WTC11 (cell line): ENCODE measurements around the gene CERS2. TPM values are rescaled to one million over a fixed set of nuclear protein-coding genes. Genes with fewer than 3 reads are reported as not detected.
A peak's percentile ranks its signal among the peaks of the same experiment; 100 is the strongest.

Source experiments
- ATAC-seq: fragments of 200-7000 bp; cut with Tn5 transposase; 2 replicates; pipeline ENCODE4 v1.10.0; 2021; ENCODE audit warnings: mild to moderate bottlenecking, moderate library complexity
- CTCF ChIA-PET: fragments of 300-600 bp; sonication (Branson Sonifier 250); formaldehyde crosslinking; loops from one replicate; lab custom pipeline; 2021; ENCODE audit warnings: antibody characterized with exemption; lab: Charles Lee
- POLR2A ChIA-PET: fragments of 350-600 bp; sonication (Branson Sonifier 250); formaldehyde crosslinking; loops from one replicate; lab custom pipeline; 2021; ENCODE audit warnings: antibody characterized with exemption; lab: Charles Lee
- DNase-seq: peaks from one replicate; pipeline ENCODE4 v3.0.0; 2021; ENCODE audit warnings: low spot score
- H3K27ac Mint-ChIP-seq: 2 replicates; pipeline ENCODE4 v1.8.0; 2021; ENCODE audit warnings: mixed read lengths
- H3K27me3 Mint-ChIP-seq: 2 replicates; pipeline ENCODE4 v1.8.0; 2021; ENCODE audit warnings: low read depth, mild to moderate bottlenecking, moderate library complexity, mixed read lengths
- H3K36me3 Mint-ChIP-seq: 2 replicates; pipeline ENCODE4 v1.8.0; 2021; ENCODE audit warnings: mixed read lengths
- H3K4me1 Mint-ChIP-seq: 2 replicates; pipeline ENCODE4 v1.8.0; 2022; ENCODE audit warnings: mixed read lengths
- H3K4me3 Mint-ChIP-seq: 2 replicates; pipeline ENCODE4 v1.8.0; 2021; ENCODE audit warnings: mild to moderate bottlenecking, moderate library complexity, mixed read lengths
- H3K9me3 Mint-ChIP-seq: 2 replicates; pipeline ENCODE4 v1.8.0; 2021; ENCODE audit warnings: mixed read lengths
- ATF3 ChIP-seq: sonication (generic); formaldehyde crosslinking; conservative IDR thresholded peaks from 2 replicates; pipeline ENCODE4 v1.8.1; 2022; ENCODE audit warnings: mild to moderate bottlenecking, missing genetic modification reagents
- ATF6 ChIP-seq: sonication (generic); formaldehyde crosslinking; IDR thresholded peaks from 2 replicates; pipeline ENCODE4 v1.8.1; 2023; ENCODE audit warnings: mild to moderate bottlenecking, missing genetic modification reagents
- CREM ChIP-seq: sonication (generic); formaldehyde crosslinking; IDR thresholded peaks from 2 replicates; pipeline ENCODE4 v1.8.1; 2022; ENCODE audit warnings: mild to moderate bottlenecking, missing genetic modification reagents, moderate library complexity
- FOXP1 ChIP-seq: sonication (generic); formaldehyde crosslinking; IDR thresholded peaks from 2 replicates; pipeline ENCODE4 v1.8.0; 2022; ENCODE audit warnings: missing genetic modification reagents, mild to moderate bottlenecking, moderate library complexity, borderline replicate concordance
- GABPB1 ChIP-seq: sonication (generic); formaldehyde crosslinking; IDR thresholded peaks from 2 replicates; pipeline ENCODE4 v1.8.1; 2023; ENCODE audit warnings: mild to moderate bottlenecking, missing genetic modification reagents
- GTF2I ChIP-seq: fragments of 250-450 bp; sonication (Bioruptor Pico); conservative IDR thresholded peaks from 2 replicates; pipeline ENCODE4 v1.4.0; 2021; ENCODE audit warnings: mild to moderate bottlenecking
- IRF1 ChIP-seq: sonication (generic); formaldehyde crosslinking; IDR thresholded peaks from 2 replicates; pipeline ENCODE4 v1.8.0; 2023; ENCODE audit warnings: missing genetic modification reagents
- KAT7 ChIP-seq: sonication (generic); formaldehyde crosslinking; IDR thresholded peaks from 2 replicates; pipeline ENCODE4 v1.8.1; 2023; ENCODE audit warnings: missing genetic modification reagents, mild to moderate bottlenecking, borderline replicate concordance
- MXD4 ChIP-seq: fragments of 250-450 bp; sonication (Bioruptor Pico); IDR thresholded peaks from 2 replicates; pipeline ENCODE4 v1.8.0; 2021; ENCODE audit warnings: mild to moderate bottlenecking, moderate library complexity, borderline replicate concordance
- MYBL2 ChIP-seq: sonication (generic); formaldehyde crosslinking; IDR thresholded peaks from 2 replicates; pipeline ENCODE4 v1.8.1; 2023; ENCODE audit warnings: mild to moderate bottlenecking, moderate library complexity, missing genetic modification reagents
- SP1 ChIP-seq: sonication (generic); formaldehyde crosslinking; conservative IDR thresholded peaks from 2 replicates; pipeline ENCODE4 v1.8.1; 2022; ENCODE audit warnings: missing genetic modification reagents
- STAT6 ChIP-seq: sonication (generic); formaldehyde crosslinking; conservative IDR thresholded peaks from 2 replicates; pipeline ENCODE4 v1.8.1; 2023; ENCODE audit warnings: mild to moderate bottlenecking, low read depth, missing genetic modification reagents, moderate library complexity
- USF1 ChIP-seq: sonication (generic); formaldehyde crosslinking; IDR thresholded peaks from 2 replicates; pipeline ENCODE4 v1.8.0; 2022; ENCODE audit warnings: mild to moderate bottlenecking, missing genetic modification reagents
- USF2 ChIP-seq: sonication (generic); formaldehyde crosslinking; IDR thresholded peaks from 2 replicates; pipeline ENCODE4 v1.8.1; 2023; ENCODE audit warnings: mild to moderate bottlenecking, missing genetic modification reagents, moderate library complexity
- ZBTB43 ChIP-seq: sonication (generic); formaldehyde crosslinking; IDR thresholded peaks from 2 replicates; pipeline ENCODE4 v1.8.1; 2023; ENCODE audit warnings: mild to moderate bottlenecking, missing genetic modification reagents
- ZNF317 ChIP-seq: sonication (generic); formaldehyde crosslinking; IDR thresholded peaks from 2 replicates; pipeline ENCODE4 v1.8.1; 2023; ENCODE audit warnings: low read depth, mild to moderate bottlenecking, moderate library complexity, missing genetic modification reagents, borderline replicate concordance
- ZSCAN18 ChIP-seq: fragments of 250-450 bp; sonication (Bioruptor Pico); IDR thresholded peaks from 2 replicates; pipeline ENCODE4 v2.1.2; 2022; ENCODE audit warnings: mild to moderate bottlenecking, moderate library complexity
- total RNA-seq: library from RNA; stranded (reverse); gene quantifications from 3 replicates; pipeline ENCODE4 v1.2.3, GENCODE V29; 2021
- TF ChIP-seq, protein P1 (sequence below): sonication (generic); formaldehyde crosslinking; IDR thresholded peaks from 2 replicates; pipeline ENCODE4 v1.8.1; 2022; ENCODE audit warnings: mild to moderate bottlenecking, moderate library complexity, missing genetic modification reagents
- TF ChIP-seq, protein P2 (sequence below): sonication (generic); formaldehyde crosslinking; IDR thresholded peaks from 2 replicates; pipeline ENCODE4 v1.8.0; 2022; ENCODE audit warnings: mild to moderate bottlenecking, missing genetic modification reagents
- TF ChIP-seq, protein P3 (sequence below): sonication (generic); formaldehyde crosslinking; IDR thresholded peaks from 2 replicates; pipeline ENCODE4 v1.8.1; 2023; ENCODE audit warnings: mild to moderate bottlenecking, moderate library complexity, missing genetic modification reagents

CERS2 gene
- total RNA-seq, 1 experiment from 2014 or later: 182 TPM

- peaks cover 38% of the 10 kb centered on the region for H3K4me1 Mint-ChIP-seq
- H3K9me3 Mint-ChIP-seq: no peaks in the 10 kb centered on the region
- DNase-seq (peak; percentile 97), ATAC-seq (peak; percentile 76)
- no peaks in the 10 kb centered on the region for H3K27me3 Mint-ChIP-seq
- peak within 1 kb of the TSS; percentile 94 for H3K4me3 Mint-ChIP-seq
- no peaks in the 10 kb centered on the region for H3K36me3 Mint-ChIP-seq
- ChIA-PET CTCF (interaction anchor here (0.6 to 1.0 kb wide), 2 partner anchors 16 to 40 kb away, joined by 3 to 4 read pairs; no protein-coding TSS in a partner anchor), POLR2A (no interaction called here)
- H3K27ac Mint-ChIP-seq: peak within 1 kb of the TSS; percentile 99
- TF ChIP-seq, protein P1, sequence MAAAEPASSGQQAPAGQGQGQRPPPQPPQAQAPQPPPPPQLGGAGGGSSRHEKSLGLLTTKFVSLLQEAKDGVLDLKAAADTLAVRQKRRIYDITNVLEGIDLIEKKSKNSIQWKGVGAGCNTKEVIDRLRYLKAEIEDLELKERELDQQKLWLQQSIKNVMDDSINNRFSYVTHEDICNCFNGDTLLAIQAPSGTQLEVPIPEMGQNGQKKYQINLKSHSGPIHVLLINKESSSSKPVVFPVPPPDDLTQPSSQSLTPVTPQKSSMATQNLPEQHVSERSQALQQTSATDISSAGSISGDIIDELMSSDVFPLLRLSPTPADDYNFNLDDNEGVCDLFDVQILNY (CRISPR knock-in tag): peak; percentile 81; the same call in 1 of the 2 replicates
- TF ChIP-seq SP1 (CRISPR knock-in tag) (peak; percentile 99), ZNF317 (CRISPR knock-in tag) (no peak), STAT6 (CRISPR knock-in tag) (no peak), GABPB1 (CRISPR knock-in tag) (peak; percentile 47; the same call in 1 of the 2 replicates), FOXP1 (CRISPR knock-in tag) (peak; percentile 66; the same call in 1 of the 2 replicates), MYBL2 (CRISPR knock-in tag) (peak; percentile 48; the same call in 1 of the 2 replicates), MXD4 (CRISPR knock-in tag) (no peak), ZSCAN18 (CRISPR knock-in tag) (no peak), KAT7 (CRISPR knock-in tag) (peak; percentile 82; the same call in 1 of the 2 replicates), USF1 (CRISPR knock-in tag) (no peak), USF2 (CRISPR knock-in tag) (no peak), ATF6 (CRISPR knock-in tag) (no peak), ATF3 (CRISPR knock-in tag) (no peak), ZBTB43 (CRISPR knock-in tag) (no peak; the same call in 1 of the 2 replicates), CREM (peak; percentile 88), IRF1 (CRISPR knock-in tag) (peak; percentile 47; the same call in 1 of the 2 replicates), GTF2I (no peak)
- TF ChIP-seq, protein P2, sequence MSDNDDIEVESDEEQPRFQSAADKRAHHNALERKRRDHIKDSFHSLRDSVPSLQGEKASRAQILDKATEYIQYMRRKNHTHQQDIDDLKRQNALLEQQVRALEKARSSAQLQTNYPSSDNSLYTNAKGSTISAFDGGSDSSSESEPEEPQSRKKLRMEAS (CRISPR knock-in tag): peak; percentile 73
- TF ChIP-seq, protein P3, sequence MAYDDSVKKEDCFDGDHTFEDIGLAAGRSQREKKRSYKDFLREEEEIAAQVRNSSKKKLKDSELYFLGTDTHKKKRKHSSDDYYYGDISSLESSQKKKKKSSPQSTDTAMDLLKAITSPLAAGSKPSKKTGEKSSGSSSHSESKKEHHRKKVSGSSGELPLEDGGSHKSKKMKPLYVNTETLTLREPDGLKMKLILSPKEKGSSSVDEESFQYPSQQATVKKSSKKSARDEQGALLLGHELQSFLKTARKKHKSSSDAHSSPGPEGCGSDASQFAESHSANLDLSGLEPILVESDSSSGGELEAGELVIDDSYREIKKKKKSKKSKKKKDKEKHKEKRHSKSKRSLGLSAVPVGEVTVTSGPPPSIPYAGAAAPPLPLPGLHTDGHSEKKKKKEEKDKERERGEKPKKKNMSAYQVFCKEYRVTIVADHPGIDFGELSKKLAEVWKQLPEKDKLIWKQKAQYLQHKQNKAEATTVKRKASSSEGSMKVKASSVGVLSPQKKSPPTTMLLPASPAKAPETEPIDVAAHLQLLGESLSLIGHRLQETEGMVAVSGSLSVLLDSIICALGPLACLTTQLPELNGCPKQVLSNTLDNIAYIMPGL (CRISPR knock-in tag): peak; percentile 79; the same call in 1 of the 2 replicates
These were observed 33.9 kb upstream of the CERS2 start, which contains the start of gene PRUNE1 for GRCh38 chr1:151008244-151009205. Gene PRUNE1, plus strand, starts transcription at chr1:151008449. Its CDS starts 184 bp downstream, at chr1:151008633.
